Trophoblast cell (in vitro differentiated cells and primary cell): Measurements from ENCODE around the gene NCOA7.

ENCODE experiments used
- DNase-seq, 2 donors: peaks; one replicate each; pipeline ENCODE4 v3.0.0-alpha.2; 2016
- H2AFZ ChIP-seq: 2 replicates; pipeline ENCODE4 v1.6.1; 2013; ENCODE audit warnings: low read length, moderate library complexity, mild to moderate bottlenecking; ENCODE audit not compliant: insufficient read depth, poor library complexity
- H2AK5ac ChIP-seq: 2 replicates; pipeline ENCODE4 v1.6.1; 2013; ENCODE audit warnings: mild to moderate bottlenecking, low read length
- H2BK120ac ChIP-seq: 2 replicates; pipeline ENCODE4 v1.6.1; 2013; ENCODE audit warnings: low read length, mild to moderate bottlenecking, moderate library complexity; ENCODE audit not compliant: insufficient read depth, poor library complexity
- H2BK12ac ChIP-seq: 2 replicates; pipeline ENCODE4 v1.6.1; 2013; ENCODE audit warnings: mild to moderate bottlenecking, low read length, moderate library complexity
- H2BK5ac ChIP-seq: 2 replicates; pipeline ENCODE4 v1.6.1; 2013; ENCODE audit warnings: low read length, low read depth, moderate library complexity, mild to moderate bottlenecking; ENCODE audit not compliant: poor library complexity
- H3K14ac ChIP-seq: 2 replicates; pipeline ENCODE4 v1.6.1; 2013; ENCODE audit warnings: mild to moderate bottlenecking, low read length
- H3K18ac ChIP-seq: 2 replicates; pipeline ENCODE4 v1.6.1; 2013; ENCODE audit warnings: mild to moderate bottlenecking, low read length
- H3K23ac ChIP-seq: 2 replicates; pipeline ENCODE4 v1.6.1; 2013; ENCODE audit warnings: low read length
- H3K27ac ChIP-seq: 2 replicates; pipeline ENCODE4 v1.5.1; 2013; ENCODE audit warnings: low read depth, mild to moderate bottlenecking, inconsistent platforms, low read length, moderate library complexity
- H3K27me3 ChIP-seq: 2 replicates; pipeline ENCODE4 v1.6.1; 2013; ENCODE audit warnings: inconsistent platforms, mild to moderate bottlenecking, low read length, moderate library complexity; ENCODE audit not compliant: insufficient read depth
- H3K36me3 ChIP-seq, 2 experiments: 1 replicate in 1 of 2; 2 replicates in 1 of 2; pipeline ENCODE4 v1.6.1; 2013; ENCODE audit warnings: low read length in 2 of 2, mild to moderate bottlenecking in 2 of 2, moderate library complexity in 1 of 2; ENCODE audit not compliant: insufficient read depth in 2 of 2, control insufficient read depth in 1 of 2
- H3K4ac ChIP-seq: 2 replicates; pipeline ENCODE4 v1.6.1; 2013; ENCODE audit warnings: low read depth, mild to moderate bottlenecking, low read length, moderate library complexity
- H3K4me1 ChIP-seq, 2 experiments: 1 replicate in 1 of 2; 2 replicates in 1 of 2; pipeline ENCODE4 v1.6.1; 2013; ENCODE audit warnings: low read length in 2 of 2, mild to moderate bottlenecking in 2 of 2, moderate library complexity in 1 of 2; ENCODE audit not compliant: insufficient read depth in 2 of 2, control insufficient read depth in 1 of 2
- H3K4me2 ChIP-seq: 2 replicates; pipeline ENCODE4 v1.6.1; 2013; ENCODE audit warnings: inconsistent platforms, mild to moderate bottlenecking, low read length, moderate library complexity
- H3K4me3 ChIP-seq: 2 replicates; pipeline ENCODE4 v1.5.1; 2013; ENCODE audit warnings: mild to moderate bottlenecking, low read depth, low read length, inconsistent platforms
- H3K79me1 ChIP-seq: one replicate; pipeline ENCODE4 v1.6.1; 2013; ENCODE audit warnings: low read length
- H3K79me2 ChIP-seq: 2 replicates; pipeline ENCODE4 v1.6.1; 2013; ENCODE audit warnings: low read length, mild to moderate bottlenecking; ENCODE audit not compliant: control insufficient read depth, insufficient read depth, poor library complexity
- H3K9ac ChIP-seq: 2 replicates; pipeline ENCODE4 v1.6.1; 2013; ENCODE audit warnings: mild to moderate bottlenecking, low read length
- H3K9me3 ChIP-seq: 2 replicates; pipeline ENCODE4 v1.6.1; 2013; ENCODE audit warnings: low read depth, mild to moderate bottlenecking, control low read depth, inconsistent platforms, low read length; ENCODE audit not compliant: insufficient read depth
- H4K12ac ChIP-seq: 2 replicates; pipeline ENCODE4 v1.6.1; 2013; ENCODE audit warnings: low read depth, mild to moderate bottlenecking, low read length, moderate library complexity
- H4K8ac ChIP-seq: 2 replicates; pipeline ENCODE4 v1.6.1; 2013; ENCODE audit warnings: low read depth, mild to moderate bottlenecking, low read length, moderate library complexity
- H4K91ac ChIP-seq: one replicate; pipeline ENCODE4 v1.6.1; 2013; ENCODE audit warnings: low read depth, mild to moderate bottlenecking, low read length, moderate library complexity
- WGBS: extraction: QIAGEN DNeasy Blood & Tissue Kit; methylation state at CpG from one replicate; pipeline ENCODE4 v1.1.7; 2013; ENCODE audit warnings: missing lambda C conversion rate; ENCODE audit not compliant: insufficient read length, insufficient coverage; ENCODE audit errors: extremely low coverage; 5-methylcytosine and 5-hydroxymethylcytosine counted together

NCOA7 gene

DNA sequence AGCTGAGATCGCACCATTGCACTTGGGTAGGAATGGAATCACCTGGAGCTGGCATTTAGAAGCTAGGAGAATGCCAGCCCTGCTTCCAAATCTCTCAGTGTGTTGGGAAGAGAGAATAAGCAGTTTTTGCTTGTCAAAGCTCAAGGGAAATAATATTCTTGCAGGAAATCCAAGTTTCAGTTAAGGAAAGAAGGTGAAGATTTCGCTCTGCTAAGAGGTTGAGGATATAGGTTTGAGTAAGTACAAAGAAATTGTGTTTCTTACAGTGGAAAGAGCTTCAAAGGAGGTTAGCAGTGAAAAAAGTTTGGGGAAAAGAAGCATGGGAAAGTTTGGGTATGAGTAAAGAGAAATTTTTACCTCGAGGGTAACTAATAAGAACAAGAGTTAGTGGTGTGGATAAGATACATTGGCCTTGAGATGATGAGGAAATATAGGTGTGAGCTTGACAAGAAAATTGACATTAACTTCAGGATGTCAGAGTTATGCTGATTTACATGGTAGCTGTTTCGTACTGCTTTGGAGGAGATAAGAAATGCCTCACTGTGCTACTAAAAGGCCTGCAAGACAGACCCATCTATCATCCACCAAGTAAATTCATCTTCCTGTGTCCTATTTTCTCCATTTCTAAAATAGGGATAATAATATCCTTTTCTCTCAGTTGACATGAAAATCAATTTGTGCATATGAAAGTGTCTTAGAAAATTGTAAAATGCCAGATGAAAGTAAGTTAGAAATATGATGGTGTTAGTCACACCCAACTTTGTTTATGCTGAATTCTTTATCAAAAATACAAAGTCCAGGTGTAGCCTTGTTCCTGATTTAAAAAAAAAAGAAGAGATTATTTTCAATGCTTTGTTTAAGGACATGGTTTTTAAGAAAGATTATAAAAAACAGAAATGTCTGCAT lies 153.0 kb downstream of the NCOA7 start:
- Histone ChIP-seq H2BK12ac (peak overlapping the region; percentile 29), H4K8ac (no peak overlapping the region), H3K36me3 (no peaks in the 10 kb centered on the region), H3K9ac (no peak overlapping the region), H3K9me3 (no peaks in the 10 kb centered on the region), H2BK120ac (peak overlapping the region; percentile 48), H3K27ac (no peak overlapping the region), H3K4me1 (peaks cover 12 to 16% of the 10 kb centered on the region in 2 experiments), H3K79me2 (no peaks in the 10 kb centered on the region), H3K79me1 (peaks cover 8% of the 10 kb centered on the region), H3K4me3 (no peak overlapping the region), H3K14ac (no peak overlapping the region), H3K4me2 (no peak overlapping the region), H3K4ac (no peak overlapping the region), H4K12ac (no peak overlapping the region), H2BK5ac (peak overlapping the region; percentile 53), H4K91ac (peak overlapping the region; percentile 15), H3K18ac (no peak overlapping the region), H2AFZ (no peak overlapping the region), H3K27me3 (no peaks in the 10 kb centered on the region), H2AK5ac (no peak overlapping the region), H3K23ac (no peak overlapping the region)
- whole genome bisulfite sequencing: 100% methylated on average over 1 of the region's 4 CpGs
- no peak for DNase-seq

DNA sequence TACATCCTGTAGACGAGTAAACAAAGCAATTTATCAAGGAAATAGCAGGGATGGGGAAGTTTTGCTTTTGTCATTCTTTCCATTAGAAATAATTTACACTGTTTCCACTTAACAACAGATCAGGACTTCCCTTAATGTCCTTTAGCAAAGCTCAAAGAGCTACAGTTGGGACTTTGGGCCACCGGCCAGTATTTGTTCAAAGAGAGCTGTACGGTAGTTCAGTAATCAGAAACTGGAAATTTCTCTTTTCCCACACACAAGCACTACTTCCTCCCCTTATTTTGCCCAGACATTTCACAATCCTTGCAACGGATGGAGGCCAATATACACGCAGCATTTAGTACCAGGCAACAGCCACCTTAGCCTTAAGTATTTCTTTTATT lies 153.7 kb downstream of the NCOA7 start:
- H2BK120ac ChIP-seq: no peak overlapping the region
- no peak overlapping the region for H4K12ac ChIP-seq
- H3K4me2 ChIP-seq: no peak overlapping the region
- H3K36me3 ChIP-seq: no peaks in the 10 kb centered on the region
- no peak overlapping the region for H2AFZ ChIP-seq
- no peak overlapping the region for H3K14ac ChIP-seq
- H3K79me2 ChIP-seq: no peaks in the 10 kb centered on the region
- H3K4ac ChIP-seq: no peak overlapping the region
- no CpG with 5 or more reads among the region's 5 CpGs for WGBS
- H2BK12ac ChIP-seq: no peak overlapping the region
- H3K9ac ChIP-seq: no peak overlapping the region
- H3K9me3 ChIP-seq: no peaks in the 10 kb centered on the region
- H3K27me3 ChIP-seq: no peaks in the 10 kb centered on the region
- H3K4me1 ChIP-seq: peaks cover 12 to 16% of the 10 kb centered on the region in 2 experiments
- DNase-seq: peak in 1 of 2 donors; percentile 35
- no peak overlapping the region for H3K18ac ChIP-seq
- no peak overlapping the region for H2AK5ac ChIP-seq
- H3K27ac ChIP-seq: peak overlapping the region; percentile 54
- no peak overlapping the region for H3K4me3 ChIP-seq
- no peak overlapping the region for H4K8ac ChIP-seq
- no peak overlapping the region for H4K91ac ChIP-seq
- peak overlapping the region; percentile 59 for H2BK5ac ChIP-seq
- no peak overlapping the region for H3K23ac ChIP-seq
- peaks cover 8% of the 10 kb centered on the region for H3K79me1 ChIP-seq

- Histone ChIP-seq H3K79me2 (no peaks in the 10 kb centered on the region), H2BK5ac (no peak overlapping the region), H3K27me3 (no peaks in the 10 kb centered on the region), H3K23ac (no peak overlapping the region), H2BK12ac (no peak overlapping the region), H2AK5ac (no peak overlapping the region), H2AFZ (no peak overlapping the region), H3K4me2 (no peak overlapping the region), H3K4me1 (peaks cover 12 to 18% of the 10 kb centered on the region in 2 experiments), H4K91ac (no peak overlapping the region), H3K9me3 (no peaks in the 10 kb centered on the region), H3K18ac (no peak overlapping the region), H2BK120ac (no peak overlapping the region), H3K14ac (no peak overlapping the region), H4K12ac (no peak overlapping the region), H3K79me1 (peaks cover 8% of the 10 kb centered on the region), H3K4me3 (no peak overlapping the region), H3K4ac (no peak overlapping the region), H4K8ac (no peak overlapping the region), H3K27ac (no peak overlapping the region), H3K9ac (no peak overlapping the region), H3K36me3 (no peaks in the 10 kb centered on the region)
- no peak for DNase-seq
- no CpG with 5 or more reads among the region's 1 CpG for WGBS
Observed at GRCh38 chr6:125944896-125945295, 154.1 kb downstream of the NCOA7 start.

DNA sequence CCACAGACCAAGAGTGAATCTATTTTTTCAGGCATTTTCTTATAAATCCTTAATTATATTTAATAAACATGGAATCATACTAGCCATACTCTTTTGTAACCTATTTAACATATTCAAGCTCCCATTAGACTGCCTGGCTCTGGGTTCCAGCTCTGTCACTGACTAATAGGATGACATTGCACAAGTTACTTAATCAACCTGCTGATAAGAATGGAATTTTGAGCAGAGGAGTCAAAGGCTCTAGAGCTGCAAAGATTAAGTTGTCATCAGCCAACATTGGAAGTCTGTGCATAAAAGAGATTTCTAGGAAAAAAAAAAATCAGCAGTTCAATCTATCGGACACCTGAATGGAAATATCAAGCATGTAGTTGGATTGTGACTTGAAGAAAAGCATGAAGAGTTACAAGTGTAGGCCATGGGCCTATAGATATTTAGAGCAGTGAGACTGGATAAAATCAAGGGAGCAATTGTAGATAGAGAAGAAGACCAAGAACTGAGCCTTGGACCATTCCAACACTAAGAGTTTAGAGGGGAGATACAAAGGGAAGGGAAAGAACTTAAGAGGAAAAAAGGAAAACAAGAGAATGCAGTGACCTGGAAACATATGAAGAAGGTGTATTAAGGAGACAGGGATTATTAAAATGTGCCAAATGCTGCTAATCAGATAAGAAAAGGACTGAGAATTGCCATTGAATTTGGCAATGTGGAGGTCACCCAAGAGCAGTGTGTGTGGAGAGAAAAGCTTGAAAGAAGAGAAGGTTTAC lies 154.8 kb downstream of the NCOA7 start:
- no peak overlapping the region for H2BK120ac ChIP-seq
- H3K27ac ChIP-seq: no peak overlapping the region
- H2BK12ac ChIP-seq: no peak overlapping the region
- H3K4me1 ChIP-seq: peaks cover 8 to 13% of the 10 kb centered on the region in 2 experiments
- H3K23ac ChIP-seq: no peak overlapping the region
- H3K4ac ChIP-seq: no peak overlapping the region
- H3K79me1 ChIP-seq: peaks cover 8% of the 10 kb centered on the region
- no peak overlapping the region for H3K4me3 ChIP-seq
- H3K9me3 ChIP-seq: no peaks in the 10 kb centered on the region
- no CpG with 5 or more reads among the region's 1 CpG for WGBS
- no peak overlapping the region for H3K14ac ChIP-seq
- H3K27me3 ChIP-seq: no peaks in the 10 kb centered on the region
- no peak overlapping the region for H2AFZ ChIP-seq
- no peak overlapping the region for H2BK5ac ChIP-seq
- DNase-seq: peak; percentile 60 to 88
- H3K36me3 ChIP-seq: no peaks in the 10 kb centered on the region
- H4K8ac ChIP-seq: no peak overlapping the region
- H3K4me2 ChIP-seq: no peak overlapping the region
- no peak overlapping the region for H2AK5ac ChIP-seq
- H3K9ac ChIP-seq: no peak overlapping the region
- H3K18ac ChIP-seq: no peak overlapping the region
- no peak overlapping the region for H4K91ac ChIP-seq
- no peak overlapping the region for H4K12ac ChIP-seq
- H3K79me2 ChIP-seq: no peaks in the 10 kb centered on the region
